OCI-LY7 (cell line): Measurements from ENCODE around the gene EHBP1.

ENCODE experiments used
- EZH2phosphoT487 ChIP-seq: fragments of 200-600 bp; sonication (generic); IDR thresholded peaks from 2 replicates; pipeline ENCODE4 v1.6.1; 2018; ENCODE audit warnings: low read depth, borderline replicate concordance, mild to moderate bottlenecking, mixed run types, antibody characterized with exemption, low read length, moderate library complexity, mixed read lengths
- TF ChIP-seq, protein P1 (sequence below): fragments of 200-600 bp; sonication (generic); conservative IDR thresholded peaks from 2 replicates; pipeline ENCODE4 v1.5.1; 2014; ENCODE audit warnings: mild to moderate bottlenecking, antibody characterized with exemption, low read length, moderate library complexity, mixed read lengths

DNA sequence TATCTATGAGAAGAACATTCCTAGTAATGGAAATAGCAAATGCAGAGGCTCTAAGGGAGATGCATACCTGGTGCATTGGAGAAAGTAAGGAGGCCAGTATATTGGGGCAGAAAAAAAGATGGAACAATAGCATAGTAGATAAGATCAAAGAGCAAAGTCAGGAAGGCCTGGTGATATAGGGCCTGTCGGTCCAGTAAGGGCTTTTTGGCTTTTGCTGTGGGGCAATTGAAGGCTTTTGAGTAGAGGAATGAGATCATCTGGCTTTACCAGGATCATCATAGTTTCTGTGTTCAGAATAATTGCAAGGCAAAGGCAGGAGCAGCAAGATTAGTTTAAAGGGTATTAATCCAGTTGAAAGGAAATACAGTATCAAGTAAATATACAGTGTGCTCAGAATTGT, 111.8 kb downstream of the EHBP1 start:
- TF ChIP-seq, protein P1, sequence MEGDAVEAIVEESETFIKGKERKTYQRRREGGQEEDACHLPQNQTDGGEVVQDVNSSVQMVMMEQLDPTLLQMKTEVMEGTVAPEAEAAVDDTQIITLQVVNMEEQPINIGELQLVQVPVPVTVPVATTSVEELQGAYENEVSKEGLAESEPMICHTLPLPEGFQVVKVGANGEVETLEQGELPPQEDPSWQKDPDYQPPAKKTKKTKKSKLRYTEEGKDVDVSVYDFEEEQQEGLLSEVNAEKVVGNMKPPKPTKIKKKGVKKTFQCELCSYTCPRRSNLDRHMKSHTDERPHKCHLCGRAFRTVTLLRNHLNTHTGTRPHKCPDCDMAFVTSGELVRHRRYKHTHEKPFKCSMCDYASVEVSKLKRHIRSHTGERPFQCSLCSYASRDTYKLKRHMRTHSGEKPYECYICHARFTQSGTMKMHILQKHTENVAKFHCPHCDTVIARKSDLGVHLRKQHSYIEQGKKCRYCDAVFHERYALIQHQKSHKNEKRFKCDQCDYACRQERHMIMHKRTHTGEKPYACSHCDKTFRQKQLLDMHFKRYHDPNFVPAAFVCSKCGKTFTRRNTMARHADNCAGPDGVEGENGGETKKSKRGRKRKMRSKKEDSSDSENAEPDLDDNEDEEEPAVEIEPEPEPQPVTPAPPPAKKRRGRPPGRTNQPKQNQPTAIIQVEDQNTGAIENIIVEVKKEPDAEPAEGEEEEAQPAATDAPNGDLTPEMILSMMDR: no peak
- TF ChIP-seq EZH2phosphoT487: no peak
